ENCODE results near the gene HSF5. TPM values are rescaled to one million over a fixed set of nuclear protein-coding genes. Genes with fewer than 3 reads are reported as not detected.
A peak's percentile ranks its signal among the peaks of the same experiment; 100 is the strongest.
"Not testable (repeated sequence)": the region's sequence is repeated elsewhere in the genome, so short reads cannot be mapped to it uniquely, and the experiment has no call there.

The HSF5 gene
- total RNA-seq, 1 donor from 2014 or later, result under 0.01 TPM

DNA sequence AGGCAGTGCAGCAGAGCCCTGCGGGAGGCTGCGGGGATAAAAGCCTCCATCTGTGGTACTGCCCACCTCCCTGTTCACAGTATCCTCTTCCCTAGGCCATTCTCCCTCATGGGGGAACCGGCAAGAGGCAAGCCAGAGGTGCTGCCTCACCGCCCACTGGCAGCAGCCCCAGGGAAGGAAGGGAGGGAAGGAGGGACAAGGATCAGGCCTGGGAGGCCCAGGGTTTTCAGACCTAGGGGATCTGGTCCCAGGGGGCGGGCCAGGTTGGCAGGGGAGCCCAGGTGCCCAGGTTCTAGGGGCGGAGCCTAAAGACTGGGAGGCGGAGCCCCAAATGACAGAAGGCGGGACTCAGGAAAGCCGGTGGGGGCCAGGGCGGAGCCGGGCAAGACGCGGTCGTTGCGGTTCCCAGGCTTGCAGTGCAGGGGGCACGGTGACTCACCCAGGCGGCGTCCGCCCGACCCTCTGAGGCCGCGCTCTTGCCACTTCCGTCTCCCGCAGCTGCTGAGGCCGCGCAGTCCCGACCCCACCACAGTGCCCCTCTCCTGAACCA, 29.2 kb upstream of the HSF5 start:
- DNase-seq (ENCODE audit: low read depth in 2 of 2), result peak in 1 of 2 donors; percentile 13

DNA sequence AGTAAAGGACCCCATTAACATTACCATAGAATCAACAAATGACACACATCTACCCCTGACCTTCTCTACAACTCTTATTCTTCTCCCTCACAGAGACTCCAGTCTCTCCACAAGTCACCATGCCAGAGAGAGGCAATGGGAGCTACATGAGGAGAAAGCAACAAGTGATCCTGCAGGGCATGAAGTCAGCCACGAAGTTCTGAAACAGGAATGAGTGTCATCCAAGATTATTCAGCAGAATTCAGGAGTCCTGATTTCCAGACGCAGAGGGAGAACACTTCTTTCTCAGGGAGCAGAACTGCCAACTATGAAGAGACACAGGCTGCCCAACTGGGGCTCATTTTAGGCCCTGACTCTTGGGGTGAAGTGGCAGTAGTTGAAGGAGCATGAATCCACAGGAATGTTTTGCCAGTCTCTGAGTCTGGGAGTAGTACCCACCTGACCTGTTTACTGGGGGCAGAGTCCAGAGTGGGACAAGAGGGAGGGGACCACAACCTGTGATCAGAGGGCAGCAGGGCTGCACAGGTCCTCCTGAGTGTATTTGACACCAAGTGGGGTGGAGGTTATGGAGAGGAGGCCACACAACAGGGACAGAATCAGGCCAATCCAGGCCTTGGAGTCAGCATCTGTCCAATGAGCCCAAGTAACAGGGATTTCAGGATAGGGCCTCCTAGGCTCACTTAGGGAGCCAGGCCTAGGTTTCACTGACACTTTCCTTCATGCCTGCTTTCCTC, 28.6 kb upstream of the HSF5 start:
- no peak for DNase-seq (ENCODE audit: low read depth in 2 of 2)

GRCh38 chr17:58515286-58515685, 27.1 kb upstream of the HSF5 start:
- DNase-seq (ENCODE audit: low read depth in 2 of 2), result no peak

DNA sequence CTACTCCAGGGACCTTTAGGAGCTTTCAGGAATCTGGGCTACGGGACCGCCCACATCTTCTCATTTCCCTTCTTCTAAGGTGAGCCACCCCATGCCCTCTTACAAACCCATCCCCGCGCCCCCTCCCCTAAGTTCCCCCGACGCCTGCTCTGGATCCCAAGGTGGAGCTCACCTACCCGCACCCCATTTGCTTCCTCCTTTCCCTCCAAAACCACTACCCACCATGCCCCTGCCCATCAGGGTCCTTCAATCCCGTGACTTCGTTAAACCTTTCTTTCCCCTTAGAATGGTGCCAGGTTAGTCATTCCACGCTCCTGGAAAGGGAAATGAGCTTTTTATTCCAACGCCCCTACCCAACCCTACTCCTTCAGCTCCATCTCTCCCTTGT, 26.6 kb upstream of the HSF5 start:
- DNase-seq (ENCODE audit: low read depth in 2 of 2), result peak in 1 of 2 donors; percentile 20

GRCh38 chr17:58513965-58514769, 26.0 kb upstream of the HSF5 start, which contains the start of gene MTMR4:
TSS of gene MTMR4 (minus strand) at chr17:58514638. CDS start at chr17:58514407, 231 bp downstream.
- DNase-seq (ENCODE audit: low read depth in 2 of 2), result peak; percentile 72 to 85

DNA sequence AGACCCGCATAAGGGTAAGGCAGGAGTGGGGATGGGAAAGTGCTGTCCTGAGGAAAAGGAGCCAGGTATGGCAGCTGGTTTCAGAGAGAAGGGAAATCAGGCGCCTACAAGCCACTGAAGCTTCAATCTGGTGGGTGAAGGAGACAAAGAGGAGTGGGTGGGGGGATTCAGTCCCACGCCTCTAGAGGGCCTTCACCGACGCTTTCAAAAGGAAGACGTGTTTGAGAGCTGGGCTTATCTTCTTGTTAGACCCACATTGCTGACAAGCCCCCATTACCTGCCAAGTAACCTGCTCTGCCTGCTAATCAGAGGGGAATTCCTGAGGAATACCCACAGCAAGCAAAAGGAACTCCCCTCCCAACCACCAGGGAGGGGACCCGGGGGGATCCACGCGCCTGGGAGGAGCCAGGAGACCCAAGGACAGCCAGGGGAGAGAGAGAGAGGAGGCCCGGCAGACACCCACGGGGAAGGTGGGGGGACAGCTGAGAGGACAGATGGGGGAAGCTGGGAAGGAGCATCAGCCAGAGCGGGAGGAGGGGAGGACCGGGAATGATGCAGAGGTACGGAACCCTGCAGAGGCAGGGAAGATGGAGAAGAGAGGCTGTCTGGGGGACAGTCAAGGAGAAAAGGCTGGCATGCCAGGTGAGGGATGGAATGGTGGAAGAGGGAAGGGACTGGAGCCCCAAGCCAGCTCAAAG, 25.2 kb upstream of the HSF5 start:
- DNase-seq (ENCODE audit: low read depth in 2 of 2), result no peak

DNA sequence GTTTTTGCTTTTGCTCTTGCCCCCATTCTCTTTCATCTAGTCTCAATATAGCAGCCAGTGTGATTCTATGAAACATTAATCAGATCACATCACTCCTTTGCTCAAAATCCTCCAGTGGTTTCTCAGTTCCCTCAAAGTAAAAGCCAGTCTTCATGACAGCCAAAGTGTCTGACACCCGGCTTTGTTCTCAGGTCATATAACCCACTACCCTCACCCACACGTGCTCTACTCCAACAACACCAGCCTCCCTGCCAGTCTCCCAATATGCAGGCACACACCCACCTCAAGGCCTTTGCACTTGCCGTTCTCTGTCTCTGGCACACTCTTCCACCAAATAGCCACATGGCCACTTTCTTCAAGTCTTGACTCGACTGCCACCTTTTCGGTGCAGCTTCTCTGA, 21.9 kb upstream of the HSF5 start:
- no peak for DNase-seq (ENCODE audit: low read depth in 2 of 2)

- DNase-seq (ENCODE audit: low read depth in 2 of 2), result no peak
These were observed 20.3 kb upstream of the HSF5 start for GRCh38 chr17:58508341-58509067.

GRCh38 chr17:58507123-58507634, 19.0 kb upstream of the HSF5 start:
- no peak for DNase-seq (ENCODE audit: low read depth in 2 of 2)

DNA sequence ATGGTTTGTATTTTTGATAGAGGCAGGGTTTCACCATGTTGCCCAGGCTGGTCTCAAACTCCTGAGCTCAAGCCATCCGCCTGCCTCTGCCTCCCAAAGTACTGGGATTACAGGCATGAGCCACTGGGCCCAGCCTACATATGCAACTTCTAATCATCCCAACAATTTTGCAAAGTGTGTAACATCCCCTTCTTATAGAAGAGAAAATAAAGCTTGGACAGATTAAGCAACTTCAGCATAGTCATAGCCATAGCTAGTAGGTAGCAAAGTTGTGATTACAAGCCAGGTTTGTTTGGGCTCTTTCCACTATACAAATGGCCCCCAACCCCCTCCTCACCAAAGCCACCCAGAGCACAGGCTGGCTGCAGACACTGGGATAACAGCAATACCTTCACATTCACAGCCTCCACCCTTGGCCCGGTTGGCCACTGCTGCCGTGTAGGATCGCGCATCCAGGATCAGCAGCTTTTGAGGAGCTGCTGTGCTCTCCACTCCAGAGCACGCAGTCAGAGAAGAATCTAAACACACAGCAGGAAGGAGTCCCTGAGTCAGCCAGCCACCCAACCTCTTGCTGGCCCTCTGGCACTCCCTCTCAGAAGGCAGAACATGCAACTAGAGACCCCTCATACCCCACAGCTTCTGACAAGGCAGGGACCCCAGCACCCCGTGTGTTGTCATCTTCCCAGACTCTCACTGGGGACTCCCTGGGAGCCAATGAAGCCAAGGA, 18.3 kb upstream of the HSF5 start:
- no peak for DNase-seq (ENCODE audit: low read depth in 2 of 2)

- no peak for DNase-seq (ENCODE audit: low read depth in 2 of 2)
These were observed 16.7 kb upstream of the HSF5 start for GRCh38 chr17:58504826-58505351.

GRCh38 chr17:58503866-58504265, 15.7 kb upstream of the HSF5 start:
- no peak for DNase-seq (ENCODE audit: low read depth in 2 of 2)

DNA sequence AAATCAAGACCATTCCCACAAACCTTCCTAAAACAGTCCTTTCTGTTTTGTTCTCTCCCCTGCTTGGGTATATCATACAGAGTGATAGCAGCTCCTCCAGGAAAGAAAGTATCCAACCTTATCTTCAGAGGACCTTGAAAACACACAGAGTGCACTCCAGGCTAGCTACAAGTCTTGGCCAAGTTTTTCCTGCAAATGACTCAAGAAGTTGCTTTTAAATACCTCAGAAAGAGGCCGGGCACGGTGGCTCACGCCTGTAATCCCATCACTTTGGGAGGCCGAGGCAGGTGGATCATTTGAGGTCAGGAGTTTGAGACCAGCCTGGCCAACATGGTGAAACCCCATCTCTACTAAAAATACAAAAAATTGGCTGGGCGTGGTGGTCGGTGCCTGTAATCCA, 14.9 kb upstream of the HSF5 start:
- not testable (repeated sequence) for DNase-seq (ENCODE audit: low read depth in 2 of 2)

DNA sequence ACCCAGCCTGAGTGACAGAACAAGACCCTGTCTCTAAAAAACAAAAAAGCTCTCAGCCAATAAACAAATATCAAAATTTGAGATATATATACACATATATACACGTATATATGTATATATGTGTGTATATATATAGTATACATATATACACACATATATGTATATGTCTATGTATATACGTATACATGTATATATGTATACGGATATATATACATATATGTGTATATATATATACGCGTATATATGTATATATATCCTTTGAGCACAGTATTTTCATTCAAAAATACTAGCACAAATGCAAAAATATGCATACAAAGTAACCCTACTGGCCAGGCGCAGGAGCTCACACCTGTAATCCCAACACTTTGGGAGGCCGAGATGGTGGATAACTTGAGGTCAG, 13.2 kb upstream of the HSF5 start:
- no peak for DNase-seq (ENCODE audit: low read depth in 2 of 2)

- no peak for DNase-seq (ENCODE audit: low read depth in 2 of 2)
These were observed 10.1 kb upstream of the HSF5 start for GRCh38 chr17:58498177-58498828.

- DNase-seq (ENCODE audit: low read depth in 2 of 2), result no peak
These were observed 5.3 kb upstream of the HSF5 start for GRCh38 chr17:58493506-58493905.

GRCh38 chr17:58492238-58493121, 4.3 kb upstream of the HSF5 start:
- DNase-seq (ENCODE audit: low read depth in 2 of 2), result no peak

GRCh38 chr17:58491510-58492045, 3.4 kb upstream of the HSF5 start:
- DNase-seq (ENCODE audit: low read depth in 2 of 2), result no peak

Data from lung microvascular endothelial cell (primary cell).